ENCODE data around the gene AGER.

- TF ChIP-seq CTCF (IDR thresholded peaks at IDR 0.05; ENCODE audit: poor library complexity): no peak
- no peak for TF ChIP-seq EZH2 (IDR thresholded peaks at IDR 0.05; ENCODE audit: borderline replicate concordance)
- TF ChIP-seq EZH2phosphoT487 (IDR thresholded peaks at IDR 0.05; ENCODE audit: low read depth, severe bottlenecking, unreplicated experiment): no peak
Observed at GRCh38 chr6:32151181-32151862, 32.7 kb downstream of the AGER start.
